Amniotic stem cell (primary cell): Measurements from ENCODE around the gene SYT3.
"Not testable (repeated sequence)": the region's sequence is repeated elsewhere in the genome, so short reads cannot be mapped to it uniquely, and the experiment has no call there.

ENCODE experiments used
- DNase-seq: peaks from one replicate; lab custom pipeline; 2025; lab: John Stamatoyannopoulos, UW

The SYT3 gene

GRCh38 chr19:50636317-50637085 is 3.2 kb downstream of the SYT3 start:
- DNase-seq = no peak

- DNase-seq = no peak
Measured at GRCh38 chr19:50633973-50634372, 5.7 kb downstream of the SYT3 start.

- no peak for DNase-seq
Measured at GRCh38 chr19:50633359-50633758, 6.3 kb downstream of the SYT3 start.

DNA sequence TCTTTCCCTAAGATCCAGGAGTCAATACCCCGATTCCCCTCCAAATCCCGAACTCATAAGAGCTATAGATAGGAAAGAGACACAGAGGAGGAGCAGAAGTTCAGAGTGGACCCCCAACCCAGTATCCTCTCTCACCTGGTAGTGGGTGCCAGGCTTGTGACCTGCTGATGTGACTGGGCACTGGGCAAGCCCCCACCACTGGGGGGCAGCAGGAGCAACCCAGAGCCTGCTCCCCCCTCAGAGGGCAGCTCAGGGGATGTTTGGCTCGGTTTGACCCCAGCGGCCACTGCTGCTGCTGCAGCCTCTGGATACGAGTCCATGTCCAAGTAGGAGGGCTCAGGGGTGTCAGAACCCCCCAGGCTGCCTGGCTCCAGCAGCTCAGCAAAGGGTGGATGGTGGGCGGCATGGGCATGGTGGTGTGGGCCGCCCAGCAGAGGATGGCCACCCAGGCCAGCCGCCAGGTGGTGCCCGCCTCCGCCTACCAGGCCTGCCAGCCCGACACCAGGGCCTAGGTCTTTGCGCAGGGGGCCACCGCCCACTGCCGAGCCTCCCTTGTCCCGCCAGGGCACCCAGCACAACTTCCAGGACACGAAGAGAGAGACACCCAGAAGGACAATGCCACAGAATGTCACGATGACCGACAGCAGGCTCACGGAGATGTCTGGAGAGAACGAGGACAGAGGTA is 7.4 kb downstream of the SYT3 start:
- DNase-seq = no peak

DNA sequence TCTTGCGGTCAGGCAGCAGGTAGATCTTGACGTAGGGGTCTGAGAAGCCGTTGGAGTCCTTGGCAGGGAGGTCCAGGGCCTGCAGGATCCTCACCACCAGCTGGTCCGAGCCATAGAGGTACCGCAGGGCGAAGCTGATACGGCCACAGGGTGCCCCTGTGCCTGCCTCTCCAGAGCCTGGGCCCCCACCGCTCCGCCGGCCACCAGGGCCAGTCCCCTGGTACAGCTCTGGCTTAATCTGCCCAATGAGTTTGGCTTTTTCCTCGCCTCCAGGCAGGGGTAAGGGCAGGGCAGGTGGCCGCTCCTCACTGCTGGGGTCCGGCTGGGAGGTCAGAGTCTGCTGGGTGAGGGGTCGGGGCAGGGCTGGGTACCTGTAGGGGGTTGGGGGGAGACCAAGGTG is 9.9 kb downstream of the SYT3 start:
- no peak for DNase-seq

DNA sequence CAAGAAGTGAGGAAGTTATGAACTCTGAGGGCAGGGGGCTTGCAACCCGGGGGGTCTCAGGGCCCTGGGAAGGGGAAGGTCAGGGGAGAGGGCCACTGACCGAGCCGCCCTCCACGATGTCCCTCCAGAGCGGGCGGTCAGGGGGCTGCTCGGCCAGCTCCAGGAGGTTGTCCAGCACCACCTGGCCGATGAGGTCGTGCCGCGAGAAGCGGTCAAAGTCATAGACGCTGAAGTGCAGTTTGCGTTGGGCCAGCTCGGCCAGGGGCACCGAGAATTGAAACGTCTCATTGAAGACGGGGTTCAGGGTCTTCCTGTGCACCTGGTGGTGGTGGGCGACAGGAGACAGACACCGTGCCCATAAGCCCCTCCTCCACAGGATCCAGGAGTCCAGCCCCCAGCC is 10.5 kb downstream of the SYT3 start:
- DNase-seq = no peak

- DNase-seq = no peak
Measured at GRCh38 chr19:50628551-50628950, 11.1 kb downstream of the SYT3 start.

GRCh38 chr19:50628146-50628545 is 11.5 kb downstream of the SYT3 start:
- no peak for DNase-seq

- DNase-seq = no peak
Measured at GRCh38 chr19:50626795-50627194, 12.9 kb downstream of the SYT3 start.

- no peak for DNase-seq
Measured at GRCh38 chr19:50626011-50626410, 13.7 kb downstream of the SYT3 start.

DNA sequence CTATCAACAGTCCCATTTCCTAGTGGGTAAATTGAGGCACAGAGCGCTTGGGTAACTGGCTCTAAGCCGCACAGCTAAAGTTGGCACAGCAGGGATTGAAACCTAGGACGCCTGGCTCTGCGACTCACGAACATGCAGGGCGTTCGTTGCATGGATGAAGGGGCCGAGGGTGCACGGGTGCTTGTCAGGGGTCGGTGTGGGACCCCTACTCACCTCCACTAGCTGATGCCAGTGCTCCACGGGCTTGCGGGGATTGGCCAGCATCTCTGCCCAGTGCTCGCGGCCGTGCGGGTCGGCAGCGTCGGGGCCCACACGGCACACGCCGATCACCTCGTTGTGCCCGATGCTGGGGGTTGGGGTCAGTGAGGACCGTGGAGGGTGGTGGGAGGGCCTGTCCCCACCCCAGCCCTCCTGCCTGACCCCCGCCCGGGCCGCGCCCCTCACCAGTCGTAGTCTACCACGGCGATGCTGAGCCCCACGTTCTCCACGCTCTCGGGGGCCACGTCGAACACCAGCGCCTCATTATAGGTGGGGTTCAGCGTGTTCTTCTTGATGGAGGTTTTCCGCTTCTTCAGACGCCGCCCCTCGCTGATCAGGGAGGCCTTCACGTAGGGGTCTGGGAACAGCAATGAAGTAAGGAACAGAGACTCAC is 14.6 kb downstream of the SYT3 start:
- DNase-seq = no peak

DNA sequence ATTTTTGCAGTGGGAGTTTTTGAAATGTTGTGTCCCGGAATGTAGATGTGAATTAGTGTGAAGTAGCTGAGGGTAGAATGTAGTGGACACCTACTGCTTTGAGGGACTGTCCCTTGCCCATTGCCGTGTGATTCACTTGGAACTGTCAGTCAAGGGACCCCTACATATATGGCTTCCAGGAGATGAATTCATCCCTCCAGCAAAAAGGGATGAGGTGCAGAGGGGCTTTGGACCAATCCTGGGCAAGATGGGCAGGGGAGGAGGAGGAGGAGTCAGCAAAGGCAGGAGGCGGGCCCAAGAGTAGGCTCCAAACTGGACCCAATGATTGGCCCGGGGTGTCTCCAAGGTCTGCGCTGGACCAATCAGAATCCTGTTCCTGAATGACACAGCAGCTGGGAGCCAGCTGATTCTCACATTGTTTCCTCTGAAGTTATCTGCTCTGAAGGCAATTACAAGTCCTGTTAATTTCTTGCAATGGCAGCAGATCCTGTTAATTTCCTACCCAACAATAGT is 19.2 kb downstream of the SYT3 start:
- DNase-seq = not testable (repeated sequence)

- not testable (repeated sequence) for DNase-seq
Measured at GRCh38 chr19:50619184-50619583, 20.5 kb downstream of the SYT3 start.

DNA sequence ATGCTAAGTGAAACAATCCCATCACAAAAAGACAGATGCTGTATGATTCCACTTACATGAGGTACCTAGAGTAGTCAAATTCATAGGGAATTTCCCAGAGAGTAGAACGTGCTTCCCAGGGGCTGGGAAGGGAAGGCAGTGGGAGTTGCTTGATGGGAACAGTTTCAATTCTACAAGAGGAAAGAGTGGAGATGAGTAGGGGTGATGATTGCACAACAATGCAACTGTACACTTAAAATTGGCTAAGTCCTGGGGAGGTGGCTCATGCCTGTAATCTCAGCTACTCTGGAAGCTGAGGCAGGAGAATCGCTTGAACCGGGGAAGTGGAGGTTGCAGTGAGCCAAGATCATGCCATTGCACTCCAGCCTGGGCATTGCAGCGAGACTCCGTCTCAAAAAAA is 21.3 kb downstream of the SYT3 start:
- DNase-seq = not testable (repeated sequence)

- not testable (repeated sequence) for DNase-seq
Measured at GRCh38 chr19:50612504-50613404, 26.9 kb downstream of the SYT3 start.

DNA sequence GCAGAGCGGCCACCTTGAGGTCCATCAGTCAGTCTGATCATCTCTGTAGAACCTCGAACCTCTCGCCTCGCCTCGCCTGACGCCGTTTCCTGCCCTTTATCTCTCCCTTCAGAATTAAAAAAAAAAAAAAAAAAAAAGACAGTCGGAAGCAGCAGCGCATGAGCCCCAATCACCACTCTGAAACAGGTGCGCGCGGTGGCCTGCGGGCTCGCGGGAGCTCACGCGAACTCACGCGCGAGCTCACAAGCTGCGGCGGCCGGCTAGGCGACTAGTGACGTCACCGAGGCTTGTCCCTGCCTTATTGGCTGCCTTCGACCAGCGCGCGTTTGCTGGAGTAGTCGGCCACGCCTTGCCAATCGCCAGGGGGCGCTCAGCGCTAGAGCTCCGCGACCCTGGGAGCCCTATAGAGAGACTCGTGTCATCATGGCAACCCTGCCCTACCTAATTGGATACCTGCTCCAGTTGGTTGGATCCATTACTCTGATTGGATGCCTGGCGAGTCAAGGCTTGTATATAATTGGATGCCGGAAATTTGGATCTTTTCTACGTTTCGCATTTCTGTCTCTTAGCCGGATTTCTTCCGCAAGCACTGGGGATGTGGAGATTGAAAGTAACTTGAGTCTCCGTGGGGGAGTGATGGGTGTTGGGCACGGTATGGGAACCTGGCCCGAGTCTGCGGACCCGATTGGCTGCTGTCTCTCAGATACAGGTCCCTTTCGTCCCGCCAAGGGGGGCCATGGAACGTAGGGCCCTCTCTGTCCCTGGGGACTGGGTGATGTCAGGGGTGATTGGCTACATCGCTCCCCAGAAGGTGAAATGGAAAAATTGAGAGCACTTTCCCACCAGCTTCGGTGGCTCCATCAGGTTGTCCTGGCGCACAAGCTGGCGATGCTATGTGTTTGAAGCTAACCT is 31.6 kb downstream of the SYT3 start:
- no peak for DNase-seq

GRCh38 chr19:50607388-50607787 is 32.3 kb downstream of the SYT3 start:
- no peak for DNase-seq

DNA sequence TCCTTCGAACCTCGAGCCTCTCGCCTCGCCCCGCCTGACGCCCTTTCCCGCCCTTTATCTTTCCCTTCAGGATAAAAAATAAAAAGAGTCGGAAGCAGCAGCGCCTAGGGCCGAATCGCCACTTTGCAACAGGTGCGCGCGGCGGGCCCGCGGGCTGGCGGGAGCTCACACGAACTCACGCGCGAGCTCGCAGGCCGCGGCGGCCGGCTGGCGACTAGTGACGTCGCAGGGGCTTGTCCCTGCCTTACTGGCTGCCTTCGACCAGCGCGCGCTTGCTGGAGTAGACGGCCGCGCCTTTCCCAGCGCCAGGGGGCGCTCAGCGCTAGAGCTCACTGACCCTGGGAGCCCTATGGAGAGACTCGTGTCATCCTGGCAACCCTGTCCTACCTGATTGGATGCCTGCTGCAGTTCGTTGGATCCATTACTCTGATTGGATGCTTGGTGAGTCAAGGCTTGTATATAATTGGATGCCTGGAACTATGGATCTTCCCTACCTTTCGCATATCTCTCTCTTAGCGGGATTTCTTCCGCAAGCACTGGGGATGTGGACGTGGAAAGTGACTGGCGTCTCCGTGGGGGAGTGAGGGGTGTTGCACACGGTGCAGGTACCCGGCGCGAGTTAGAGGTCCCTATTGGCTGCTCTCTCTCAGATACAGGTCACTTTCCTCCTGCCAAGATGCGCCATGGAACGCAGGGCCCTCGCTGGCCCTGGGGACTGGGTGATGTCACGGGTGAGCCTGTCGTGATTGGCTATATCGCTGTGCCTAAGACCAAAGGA is 33.4 kb downstream of the SYT3 start:
- not testable (repeated sequence) for DNase-seq

DNA sequence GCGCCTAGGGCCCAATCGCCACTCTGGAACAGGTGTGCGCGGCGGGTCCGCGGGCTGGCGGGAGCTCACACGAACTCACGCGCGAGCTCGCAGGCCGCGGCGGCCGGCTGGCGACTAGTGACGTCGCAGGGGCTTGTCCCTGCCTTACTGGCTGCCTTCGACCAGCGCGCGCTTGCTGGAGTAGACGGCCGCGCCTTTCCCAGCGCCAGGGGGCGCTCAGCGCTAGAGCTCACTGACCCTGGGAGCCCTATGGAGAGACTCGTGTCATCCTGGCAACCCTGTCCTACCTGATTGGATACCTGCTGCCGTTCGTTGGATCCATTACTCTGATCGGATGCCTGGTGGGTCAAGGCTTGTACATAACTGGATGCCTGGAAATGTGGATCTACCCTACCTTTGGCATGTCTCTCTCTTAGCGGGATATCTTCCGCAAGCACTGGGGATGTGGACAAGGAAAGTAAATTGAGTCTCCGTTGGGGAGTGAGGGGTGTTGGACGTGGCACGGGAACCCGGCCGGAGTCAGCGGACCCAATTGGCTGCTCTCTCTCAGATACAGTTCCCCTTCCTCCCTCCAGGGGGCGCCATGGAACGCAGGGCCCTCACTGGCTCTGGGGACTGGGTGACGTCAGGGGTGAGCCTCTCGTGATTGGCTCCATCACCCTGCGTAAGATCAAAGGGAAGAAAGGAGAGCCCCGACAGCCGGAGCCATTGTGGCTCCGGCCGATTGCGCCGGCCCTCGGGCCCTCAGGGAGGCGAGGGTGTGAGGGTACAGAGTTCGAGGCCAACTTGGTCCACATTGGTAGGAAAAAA is 35.2 kb downstream of the SYT3 start:
- not testable (repeated sequence) for DNase-seq
